MM.1S (cell line): Measurements from ENCODE around the gene STMP1.

ENCODE experiments used
- EZH2 ChIP-seq: fragments of 300-600 bp; sonication (generic); optimal IDR thresholded peaks from 2 replicates; pipeline ENCODE3; 2017; ENCODE audit warnings: low read depth, mild to moderate bottlenecking, antibody characterized with exemption, low read length, mixed read lengths
- EZH2phosphoT487 ChIP-seq: fragments of 300-600 bp; sonication (generic); IDR thresholded peaks from 2 replicates; pipeline ENCODE4 v1.6.1; 2018; ENCODE audit warnings: antibody characterized with exemption, low read length
- TF ChIP-seq, protein P1 (sequence below): fragments of 300-600 bp; sonication (generic); IDR thresholded peaks from 2 replicates; pipeline ENCODE4 v1.5.1; 2016; ENCODE audit warnings: antibody characterized with exemption, low read length, mixed read lengths

DNA sequence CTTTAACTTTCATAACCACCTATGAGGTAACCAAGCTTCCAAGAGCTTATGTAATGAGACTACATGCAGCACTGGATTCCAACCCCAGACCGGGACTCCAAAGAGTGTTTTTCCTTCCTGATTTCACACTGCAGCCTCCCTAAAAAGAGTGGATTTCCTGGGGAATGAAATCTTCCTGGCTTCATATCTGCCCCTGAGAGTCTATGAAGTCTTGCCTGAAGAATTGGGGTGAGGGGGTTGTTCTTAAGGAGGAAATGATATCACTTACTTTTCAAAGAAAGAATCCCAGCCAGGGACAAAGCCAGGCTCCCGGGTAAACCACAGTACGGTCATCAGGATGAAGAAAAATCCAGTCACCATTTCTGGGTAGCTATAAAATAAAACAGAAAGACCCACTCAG lies 29.7 kb downstream of the STMP1 start:
- TF ChIP-seq, protein P1, sequence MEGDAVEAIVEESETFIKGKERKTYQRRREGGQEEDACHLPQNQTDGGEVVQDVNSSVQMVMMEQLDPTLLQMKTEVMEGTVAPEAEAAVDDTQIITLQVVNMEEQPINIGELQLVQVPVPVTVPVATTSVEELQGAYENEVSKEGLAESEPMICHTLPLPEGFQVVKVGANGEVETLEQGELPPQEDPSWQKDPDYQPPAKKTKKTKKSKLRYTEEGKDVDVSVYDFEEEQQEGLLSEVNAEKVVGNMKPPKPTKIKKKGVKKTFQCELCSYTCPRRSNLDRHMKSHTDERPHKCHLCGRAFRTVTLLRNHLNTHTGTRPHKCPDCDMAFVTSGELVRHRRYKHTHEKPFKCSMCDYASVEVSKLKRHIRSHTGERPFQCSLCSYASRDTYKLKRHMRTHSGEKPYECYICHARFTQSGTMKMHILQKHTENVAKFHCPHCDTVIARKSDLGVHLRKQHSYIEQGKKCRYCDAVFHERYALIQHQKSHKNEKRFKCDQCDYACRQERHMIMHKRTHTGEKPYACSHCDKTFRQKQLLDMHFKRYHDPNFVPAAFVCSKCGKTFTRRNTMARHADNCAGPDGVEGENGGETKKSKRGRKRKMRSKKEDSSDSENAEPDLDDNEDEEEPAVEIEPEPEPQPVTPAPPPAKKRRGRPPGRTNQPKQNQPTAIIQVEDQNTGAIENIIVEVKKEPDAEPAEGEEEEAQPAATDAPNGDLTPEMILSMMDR = no peak
- TF ChIP-seq EZH2 (no peak), EZH2phosphoT487 (no peak)
